ENCODE data around the gene ISCA1.
A peak's percentile ranks its signal among the peaks of the same experiment; 100 is the strongest.

Gene ISCA1

GRCh38 chr9:86285261-86285660 is 2.9 kb upstream of the ISCA1 start:
- no peak for DNase-seq (ENCODE audit: low read depth)

- no peak for DNase-seq (ENCODE audit: low read depth)
Observed at GRCh38 chr9:86282979-86283535, 719 bp upstream of the ISCA1 start.

- DNase-seq (ENCODE audit: low read depth) = peak; percentile 4
Observed at GRCh38 chr9:86281593-86282076, 703 bp downstream of the ISCA1 start.

GRCh38 chr9:86280580-86280979 is 1.8 kb downstream of the ISCA1 start:
- DNase-seq (ENCODE audit: low read depth) = no peak

GRCh38 chr9:86279839-86280238 is 2.5 kb downstream of the ISCA1 start:
- DNase-seq (ENCODE audit: low read depth) = no peak

- DNase-seq (ENCODE audit: low read depth) = no peak
Observed at GRCh38 chr9:86277072-86277471, 5.3 kb downstream of the ISCA1 start.

GRCh38 chr9:86275962-86276361 is 6.4 kb downstream of the ISCA1 start:
- no peak for DNase-seq (ENCODE audit: low read depth)

GRCh38 chr9:86274821-86275643 is 7.3 kb downstream of the ISCA1 start:
- no peak for DNase-seq (ENCODE audit: low read depth)

- DNase-seq (ENCODE audit: low read depth) = no peak
Observed at GRCh38 chr9:86272221-86272620, 10.1 kb downstream of the ISCA1 start.

GRCh38 chr9:86263876-86264275 is 18.5 kb downstream of the ISCA1 start:
- no peak for DNase-seq (ENCODE audit: low read depth)

- no peak for DNase-seq (ENCODE audit: low read depth)
Observed at GRCh38 chr9:86262492-86262891, 19.8 kb downstream of the ISCA1 start.

- no peak for DNase-seq (ENCODE audit: low read depth)
Observed at GRCh38 chr9:86259557-86259956, 22.8 kb downstream of the ISCA1 start, which contains the start of gene C9orf153. Gene C9orf153 (minus strand): TSS chr9:86259657. CDS start chr9:86229603, 30,054 bp downstream.

- no peak for DNase-seq (ENCODE audit: low read depth)
Observed at GRCh38 chr9:86257391-86257790, 24.9 kb downstream of the ISCA1 start.

- DNase-seq (ENCODE audit: low read depth) = no peak
Observed at GRCh38 chr9:86256653-86257052, 25.7 kb downstream of the ISCA1 start.

GRCh38 chr9:86253577-86253976 is 28.8 kb downstream of the ISCA1 start:
- no peak for DNase-seq (ENCODE audit: low read depth)

- DNase-seq (ENCODE audit: low read depth) = no peak
Observed at GRCh38 chr9:86252870-86253269, 29.5 kb downstream of the ISCA1 start.

GRCh38 chr9:86250123-86250522 is 32.2 kb downstream of the ISCA1 start:
- no peak for DNase-seq (ENCODE audit: low read depth)

GRCh38 chr9:86248746-86249145 is 33.6 kb downstream of the ISCA1 start:
- no peak for DNase-seq (ENCODE audit: low read depth)

GRCh38 chr9:86246752-86247161 is 35.6 kb downstream of the ISCA1 start:
- DNase-seq (ENCODE audit: low read depth) = no peak

GRCh38 chr9:86242071-86242470 is 40.3 kb downstream of the ISCA1 start:
- no peak for DNase-seq (ENCODE audit: low read depth)

- no peak for DNase-seq (ENCODE audit: low read depth)
Observed at GRCh38 chr9:86241216-86241615, 41.1 kb downstream of the ISCA1 start.

- DNase-seq (ENCODE audit: low read depth) = no peak
Observed at GRCh38 chr9:86238861-86239770, 43.2 kb downstream of the ISCA1 start.

Data from activated T-helper 1 cell treated with Interleukin-2 at 50 U/mL for 16 hours (primary cell).